HepG2 (cell line): ENCODE measurements around the gene ADPRM. TPM values are rescaled to one million over a fixed set of nuclear protein-coding genes. Genes with fewer than 3 reads are reported as not detected.

Source experiments
- ADNP ChIP-seq: sonication (generic); formaldehyde crosslinking; IDR thresholded peaks from 2 replicates; pipeline ENCODE4 v1.4.0; 2020; ENCODE audit warnings: missing genetic modification reagents
- BCL6 ChIP-seq: IDR thresholded peaks from 2 replicates; pipeline ENCODE4 v1.6.1; 2016; ENCODE audit warnings: missing genetic modification reagents, missing compliant biosample characterization
- FOXP1 ChIP-seq, 2 experiments: fragments of 450-650 bp in 1 of 2; IDR thresholded peaks; 2 replicates each; pipeline ENCODE4 v1.6.1; 2017 to 2018; ENCODE audit warnings: antibody characterized with exemption in 1 of 2
- MIXL1 ChIP-seq: IDR thresholded peaks from 2 replicates; pipeline ENCODE4 v1.6.1; 2016
- PITX1 ChIP-seq: sonication (generic); formaldehyde crosslinking; IDR thresholded peaks from 2 replicates; pipeline ENCODE4 v1.5.1; 2020; ENCODE audit warnings: mild to moderate bottlenecking, missing genetic modification reagents
- RARA ChIP-seq: IDR thresholded peaks from 2 replicates; pipeline ENCODE4 v1.6.1; 2016; ENCODE audit warnings: missing genetic modification reagents, missing compliant biosample characterization
- SALL1 ChIP-seq: sonication (generic); formaldehyde crosslinking; IDR thresholded peaks from 2 replicates; pipeline ENCODE4 v1.8.0; 2022; ENCODE audit warnings: mild to moderate bottlenecking, missing genetic modification reagents
- SOX6 ChIP-seq, 2 experiments: fragments of 450-650 bp in 1 of 2; sonication (generic) in 1 of 2; formaldehyde crosslinking in 1 of 2; IDR thresholded peaks; 2 replicates each; pipeline versions ENCODE4 v1.4.0 to v1.6.1; 2017 to 2020; ENCODE audit warnings: antibody characterized with exemption in 1 of 2, mild to moderate bottlenecking in 1 of 2, missing genetic modification reagents in 1 of 2
- ZFP36 ChIP-seq: fragments of 150-350 bp; IDR thresholded peaks from 2 replicates; pipeline ENCODE4 v1.6.1; 2018; ENCODE audit warnings: borderline replicate concordance, low read length, low read depth; ENCODE audit not compliant: partially characterized antibody
- ZKSCAN8 ChIP-seq: IDR thresholded peaks from 2 replicates; pipeline ENCODE4 v1.6.1; 2016; ENCODE audit warnings: borderline replicate concordance, missing genetic modification reagents, missing compliant biosample characterization
- ZNF207 ChIP-seq: fragments of 450-650 bp; IDR thresholded peaks from 2 replicates; pipeline ENCODE4 v1.6.1; 2016; ENCODE audit warnings: antibody characterized with exemption, borderline replicate concordance
- ZNF30 ChIP-seq: sonication (generic); formaldehyde crosslinking; IDR thresholded peaks from 2 replicates; pipeline ENCODE4 v1.5.0; 2020; ENCODE audit warnings: mild to moderate bottlenecking, missing genetic modification reagents
- ZNF451 ChIP-seq: sonication (generic); formaldehyde crosslinking; IDR thresholded peaks from 2 replicates; pipeline ENCODE4 v1.5.0; 2020; ENCODE audit warnings: mild to moderate bottlenecking, missing genetic modification reagents
- ZNF556 ChIP-seq: sonication (generic); formaldehyde crosslinking; IDR thresholded peaks from 2 replicates; pipeline ENCODE4 v1.4.0; 2020; ENCODE audit warnings: mild to moderate bottlenecking, missing genetic modification reagents, borderline replicate concordance
- ZNF564 ChIP-seq: sonication (generic); formaldehyde crosslinking; IDR thresholded peaks from 2 replicates; pipeline ENCODE4 v1.8.1; 2023; ENCODE audit warnings: mild to moderate bottlenecking, missing genetic modification reagents
- ZNF607 ChIP-seq: sonication (generic); formaldehyde crosslinking; IDR thresholded peaks from 2 replicates; pipeline ENCODE4 v1.5.1; 2020; ENCODE audit warnings: missing genetic modification reagents, mild to moderate bottlenecking, borderline replicate concordance
- ZNF615 ChIP-seq: sonication (generic); formaldehyde crosslinking; IDR thresholded peaks from 2 replicates; pipeline ENCODE4 v1.5.0; 2020; ENCODE audit warnings: mild to moderate bottlenecking, missing genetic modification reagents, borderline replicate concordance
- ZNF772 ChIP-seq: sonication (generic); formaldehyde crosslinking; IDR thresholded peaks from 2 replicates; pipeline ENCODE4 v1.5.0; 2020; ENCODE audit warnings: mild to moderate bottlenecking, missing genetic modification reagents
- ZNF788 ChIP-seq: sonication (generic); formaldehyde crosslinking; IDR thresholded peaks from 2 replicates; pipeline ENCODE4 v1.5.0; 2020; ENCODE audit warnings: mild to moderate bottlenecking, missing genetic modification reagents, borderline replicate concordance
- ZSCAN9 ChIP-seq: IDR thresholded peaks from 2 replicates; pipeline ENCODE4 v1.6.1; 2016; ENCODE audit warnings: borderline replicate concordance
- polyA plus RNA-seq, 8 experiments: library from polyadenylated mRNA; depleted of rRNA in 3 of 8; stranded (reverse) in 7 of 8; unstranded in 1 of 8; fragments of >200 nt; fragmentation: Illumina TruSeq in 4 of 8; extraction: Trizol in 4 of 8; gene quantifications; 2 replicates each; pipeline versions ENCODE4 v1.2.1 to v1.2.3, GENCODE V29; 2011 to 2016; ENCODE audit warnings: low read depth in 4 of 8, missing spikeins in 1 of 8, mixed read lengths in 1 of 8; ENCODE audit not compliant: insufficient read depth in 1 of 8
- total RNA-seq, 5 experiments: library from RNA; depleted of rRNA; stranded (reverse); fragments of >200 nt; fragmentation: Illumina TruSeq; extraction: Trizol; gene quantifications; 2 replicates each; pipeline ENCODE4 v1.2.3, GENCODE V29; 2016; ENCODE audit warnings: low read depth in 1 of 5
- TF ChIP-seq, protein P1 (sequence below): sonication (generic); formaldehyde crosslinking; IDR thresholded peaks from 2 replicates; pipeline ENCODE4 v1.4.0; 2020; ENCODE audit warnings: missing genetic modification reagents
- TF ChIP-seq, protein P2 (sequence below): sonication (generic); formaldehyde crosslinking; IDR thresholded peaks from 2 replicates; pipeline ENCODE4 v1.8.0; 2022; ENCODE audit warnings: missing genetic modification reagents, mild to moderate bottlenecking, moderate library complexity, borderline replicate concordance
- TF ChIP-seq, protein P3 (sequence below): sonication (generic); formaldehyde crosslinking; IDR thresholded peaks from 2 replicates; pipeline ENCODE4 v1.8.1; 2022; ENCODE audit warnings: mild to moderate bottlenecking, missing genetic modification reagents
- TF ChIP-seq, protein P4 (sequence below): IDR thresholded peaks from 2 replicates; pipeline ENCODE4 v1.6.1; 2012; ENCODE audit warnings: inconsistent platforms
- TF ChIP-seq, protein P5 (sequence below): sonication (generic); formaldehyde crosslinking; IDR thresholded peaks from 2 replicates; pipeline ENCODE4 v1.4.0; 2020; ENCODE audit warnings: missing genetic modification reagents

ADPRM gene
- total and polyA plus RNA-seq, 2 of the 13 experiments (the other 11 are each of a cell fraction or from before 2014, with no cell fraction given), result 5.6 to 10.8 TPM

DNA sequence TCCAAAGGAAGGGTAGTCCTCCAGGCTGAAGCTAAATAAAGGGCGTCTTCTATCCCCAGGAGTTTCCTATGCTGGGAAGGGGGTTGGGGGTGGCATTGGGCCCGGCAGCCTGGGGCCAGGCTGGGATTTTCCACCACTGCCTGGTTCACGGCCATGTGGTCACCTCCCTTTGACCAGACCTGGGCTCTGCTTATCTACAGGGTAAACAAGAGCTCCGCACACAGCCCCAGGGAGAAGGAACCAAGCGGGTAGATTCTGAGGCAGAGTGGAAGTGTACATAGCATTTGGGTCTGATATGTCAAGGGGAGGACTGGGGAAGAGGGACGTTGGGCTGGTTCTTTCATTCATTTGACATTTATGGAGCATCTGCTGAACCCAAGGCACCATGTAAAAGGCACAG lies 59.7 kb downstream of the ADPRM start (continued):
- TF ChIP-seq, protein P1, sequence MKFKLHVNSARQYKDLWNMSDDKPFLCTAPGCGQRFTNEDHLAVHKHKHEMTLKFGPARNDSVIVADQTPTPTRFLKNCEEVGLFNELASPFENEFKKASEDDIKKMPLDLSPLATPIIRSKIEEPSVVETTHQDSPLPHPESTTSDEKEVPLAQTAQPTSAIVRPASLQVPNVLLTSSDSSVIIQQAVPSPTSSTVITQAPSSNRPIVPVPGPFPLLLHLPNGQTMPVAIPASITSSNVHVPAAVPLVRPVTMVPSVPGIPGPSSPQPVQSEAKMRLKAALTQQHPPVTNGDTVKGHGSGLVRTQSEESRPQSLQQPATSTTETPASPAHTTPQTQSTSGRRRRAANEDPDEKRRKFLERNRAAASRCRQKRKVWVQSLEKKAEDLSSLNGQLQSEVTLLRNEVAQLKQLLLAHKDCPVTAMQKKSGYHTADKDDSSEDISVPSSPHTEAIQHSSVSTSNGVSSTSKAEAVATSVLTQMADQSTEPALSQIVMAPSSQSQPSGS (CRISPR knock-in tag), result no peak
- TF ChIP-seq, protein P2, sequence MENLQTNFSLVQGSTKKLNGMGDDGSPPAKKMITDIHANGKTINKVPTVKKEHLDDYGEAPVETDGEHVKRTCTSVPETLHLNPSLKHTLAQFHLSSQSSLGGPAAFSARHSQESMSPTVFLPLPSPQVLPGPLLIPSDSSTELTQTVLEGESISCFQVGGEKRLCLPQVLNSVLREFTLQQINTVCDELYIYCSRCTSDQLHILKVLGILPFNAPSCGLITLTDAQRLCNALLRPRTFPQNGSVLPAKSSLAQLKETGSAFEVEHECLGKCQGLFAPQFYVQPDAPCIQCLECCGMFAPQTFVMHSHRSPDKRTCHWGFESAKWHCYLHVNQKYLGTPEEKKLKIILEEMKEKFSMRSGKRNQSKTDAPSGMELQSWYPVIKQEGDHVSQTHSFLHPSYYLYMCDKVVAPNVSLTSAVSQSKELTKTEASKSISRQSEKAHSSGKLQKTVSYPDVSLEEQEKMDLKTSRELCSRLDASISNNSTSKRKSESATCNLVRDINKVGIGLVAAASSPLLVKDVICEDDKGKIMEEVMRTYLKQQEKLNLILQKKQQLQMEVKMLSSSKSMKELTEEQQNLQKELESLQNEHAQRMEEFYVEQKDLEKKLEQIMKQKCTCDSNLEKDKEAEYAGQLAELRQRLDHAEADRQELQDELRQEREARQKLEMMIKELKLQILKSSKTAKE (CRISPR knock-in tag), result 0 out of 2 replicates have a peak, but pooled peaks have one; percentile 37
- TF ChIP-seq, protein P3, sequence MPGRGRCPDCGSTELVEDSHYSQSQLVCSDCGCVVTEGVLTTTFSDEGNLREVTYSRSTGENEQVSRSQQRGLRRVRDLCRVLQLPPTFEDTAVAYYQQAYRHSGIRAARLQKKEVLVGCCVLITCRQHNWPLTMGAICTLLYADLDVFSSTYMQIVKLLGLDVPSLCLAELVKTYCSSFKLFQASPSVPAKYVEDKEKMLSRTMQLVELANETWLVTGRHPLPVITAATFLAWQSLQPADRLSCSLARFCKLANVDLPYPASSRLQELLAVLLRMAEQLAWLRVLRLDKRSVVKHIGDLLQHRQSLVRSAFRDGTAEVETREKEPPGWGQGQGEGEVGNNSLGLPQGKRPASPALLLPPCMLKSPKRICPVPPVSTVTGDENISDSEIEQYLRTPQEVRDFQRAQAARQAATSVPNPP (CRISPR knock-in tag), result no peak
- TF ChIP-seq SALL1 (CRISPR knock-in tag) (peak; percentile 19; the same call in 1 of the 2 replicates), ZNF615 (CRISPR knock-in tag) (no peak), ZNF788 (CRISPR knock-in tag) (0 out of 2 replicates have a peak, but pooled peaks have one; percentile 15), FOXP1 (IDR thresholded peaks at IDR 0.05) (no peak), FOXP1 (CRISPR knock-in tag; IDR thresholded peaks at IDR 0.05) (peak; percentile 34), SOX6 (IDR thresholded peaks at IDR 0.05) (no peak), SOX6 (CRISPR knock-in tag; IDR thresholded peaks at IDR 0.05) (peak; percentile 62), ADNP (CRISPR knock-in tag) (no peak), ZFP36 (no peak), PITX1 (CRISPR knock-in tag) (0 out of 2 replicates have a peak, but pooled peaks have one; percentile 24), ZNF772 (no peak), MIXL1 (no peak), ZNF30 (CRISPR knock-in tag) (no peak), ZKSCAN8 (CRISPR knock-in tag) (no peak), ZNF451 (CRISPR knock-in tag) (peak; percentile 14; the same call in 1 of the 2 replicates), ZNF607 (CRISPR knock-in tag) (0 out of 2 replicates have a peak, but pooled peaks have one; percentile 47), ZSCAN9 (0 out of 2 replicates have a peak, but pooled peaks have one; percentile 11), ZNF207 (no peak), ZNF564 (no peak), RARA (CRISPR knock-in tag) (peak; percentile 80), BCL6 (CRISPR knock-in tag) (peak; percentile 47; the same call in 1 of the 2 replicates), ZNF556 (CRISPR knock-in tag) (no peak)
- TF ChIP-seq, protein P4, sequence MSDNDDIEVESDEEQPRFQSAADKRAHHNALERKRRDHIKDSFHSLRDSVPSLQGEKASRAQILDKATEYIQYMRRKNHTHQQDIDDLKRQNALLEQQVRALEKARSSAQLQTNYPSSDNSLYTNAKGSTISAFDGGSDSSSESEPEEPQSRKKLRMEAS, result peak; percentile 66
- TF ChIP-seq, protein P5, sequence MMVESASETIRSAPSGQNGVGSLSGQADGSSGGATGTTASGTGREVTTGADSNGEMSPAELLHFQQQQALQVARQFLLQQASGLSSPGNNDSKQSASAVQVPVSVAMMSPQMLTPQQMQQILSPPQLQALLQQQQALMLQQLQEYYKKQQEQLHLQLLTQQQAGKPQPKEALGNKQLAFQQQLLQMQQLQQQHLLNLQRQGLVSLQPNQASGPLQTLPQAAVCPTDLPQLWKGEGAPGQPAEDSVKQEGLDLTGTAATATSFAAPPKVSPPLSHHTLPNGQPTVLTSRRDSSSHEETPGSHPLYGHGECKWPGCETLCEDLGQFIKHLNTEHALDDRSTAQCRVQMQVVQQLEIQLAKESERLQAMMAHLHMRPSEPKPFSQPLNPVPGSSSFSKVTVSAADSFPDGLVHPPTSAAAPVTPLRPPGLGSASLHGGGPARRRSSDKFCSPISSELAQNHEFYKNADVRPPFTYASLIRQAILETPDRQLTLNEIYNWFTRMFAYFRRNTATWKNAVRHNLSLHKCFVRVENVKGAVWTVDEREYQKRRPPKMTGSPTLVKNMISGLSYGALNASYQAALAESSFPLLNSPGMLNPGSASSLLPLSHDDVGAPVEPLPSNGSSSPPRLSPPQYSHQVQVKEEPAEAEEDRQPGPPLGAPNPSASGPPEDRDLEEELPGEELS (CRISPR knock-in tag), result peak; percentile 72
